Mucosa of descending colon (tissue), 3 donors: ENCODE results near the gene TRHDE. TPM values are rescaled to one million over a fixed set of nuclear protein-coding genes. Genes with fewer than 3 reads are reported as not detected.

Experiments
- ATAC-seq: fragments of 200-7000 bp; cut with Tn5 transposase; one replicate; pipeline ENCODE4 v1.9.1; 2020; ENCODE audit warnings: mild to moderate bottlenecking, moderate library complexity
- DNase-seq, 3 donors: peaks; one replicate each; pipeline ENCODE4 v3.0.0-alpha.2; 2020
- H3K36me3 ChIP-seq: fragments of 200-600 bp; one replicate; pipeline ENCODE4 v1.8.0; 2021; ENCODE audit warnings: low read depth, mild to moderate bottlenecking
- H3K4me1 ChIP-seq: fragments of 200-600 bp; one replicate; pipeline ENCODE4 v1.8.0; 2021; ENCODE audit warnings: low read depth, mild to moderate bottlenecking
- H3K4me3 ChIP-seq: fragments of 200-600 bp; one replicate; pipeline ENCODE4 v1.8.0; 2021; ENCODE audit warnings: mild to moderate bottlenecking
- H3K9me3 ChIP-seq: fragments of 200-600 bp; one replicate; pipeline ENCODE4 v1.8.0; 2021; ENCODE audit warnings: mild to moderate bottlenecking
- intact Hi-C, 2 donors: fragments of 100-400 bp; cut with DNase I in 1 of 2; cut with micrococcal nuclease in 1 of 2; formaldehyde crosslinking; loops; one replicate each; pipeline versions ENCODE4 v1.11.0 to v1.11.1; 2022; cut with DNase I, micrococcal nuclease
- total RNA-seq, 3 donors: library from RNA; stranded (reverse); fragmentation: NEBNext Ultra II Directional in 2 of 3; extraction: Animal tissue kit (Norgen Biotek cat#: 25700) in 2 of 3; gene quantifications; one replicate each; pipeline versions ENCODE4 v1.2.1 to v1.2.4, GENCODE V29; 2021 to 2023
- TF ChIP-seq, protein P1 (sequence below): fragments of 200-600 bp; IDR thresholded peaks from one replicate; pipeline ENCODE4 v1.8.0; 2022; ENCODE audit warnings: antibody characterized with exemption, mild to moderate bottlenecking
- donor health status: DM: no; HTN: no; CAD: no; lungs with moderate emphysema.
- donor health status: DM: no; HTN: no; CAD: no.
- donor health status: DM: no; HTN: yes; CAD: no.

The TRHDE gene
- total RNA-seq, 3 donors from 2014 or later: 4.7 to 11.2 (median 6.2) TPM

DNA sequence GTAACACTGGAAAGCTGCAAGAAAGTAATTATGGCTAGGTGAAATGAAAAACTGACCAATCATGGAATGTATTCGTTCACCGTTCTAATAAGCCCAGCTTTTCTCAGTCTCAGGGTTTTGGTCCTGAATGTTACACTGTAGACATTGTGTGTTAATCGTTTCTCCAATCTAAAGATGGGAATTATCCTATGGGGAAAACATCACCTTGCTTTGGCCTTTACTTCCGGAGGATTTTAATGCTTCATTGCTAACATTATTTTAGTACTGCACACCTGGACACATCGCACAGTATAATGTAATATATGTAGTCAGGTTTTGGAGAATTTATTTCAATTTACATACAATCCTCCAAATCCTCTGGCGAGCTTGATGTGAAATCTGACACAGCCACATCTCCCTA is 1.2 kb upstream of the TRHDE start:
- TF ChIP-seq, protein P1, sequence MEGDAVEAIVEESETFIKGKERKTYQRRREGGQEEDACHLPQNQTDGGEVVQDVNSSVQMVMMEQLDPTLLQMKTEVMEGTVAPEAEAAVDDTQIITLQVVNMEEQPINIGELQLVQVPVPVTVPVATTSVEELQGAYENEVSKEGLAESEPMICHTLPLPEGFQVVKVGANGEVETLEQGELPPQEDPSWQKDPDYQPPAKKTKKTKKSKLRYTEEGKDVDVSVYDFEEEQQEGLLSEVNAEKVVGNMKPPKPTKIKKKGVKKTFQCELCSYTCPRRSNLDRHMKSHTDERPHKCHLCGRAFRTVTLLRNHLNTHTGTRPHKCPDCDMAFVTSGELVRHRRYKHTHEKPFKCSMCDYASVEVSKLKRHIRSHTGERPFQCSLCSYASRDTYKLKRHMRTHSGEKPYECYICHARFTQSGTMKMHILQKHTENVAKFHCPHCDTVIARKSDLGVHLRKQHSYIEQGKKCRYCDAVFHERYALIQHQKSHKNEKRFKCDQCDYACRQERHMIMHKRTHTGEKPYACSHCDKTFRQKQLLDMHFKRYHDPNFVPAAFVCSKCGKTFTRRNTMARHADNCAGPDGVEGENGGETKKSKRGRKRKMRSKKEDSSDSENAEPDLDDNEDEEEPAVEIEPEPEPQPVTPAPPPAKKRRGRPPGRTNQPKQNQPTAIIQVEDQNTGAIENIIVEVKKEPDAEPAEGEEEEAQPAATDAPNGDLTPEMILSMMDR: no peak
- intact Hi-C loops: no loop called here
- DNase-seq (no peak), ATAC-seq (no peak)
- Histone ChIP-seq H3K4me3 (no peak overlapping the region), H3K36me3 (no peaks in the 10 kb centered on the region), H3K9me3 (no peaks in the 10 kb centered on the region), H3K4me1 (no peaks in the 10 kb centered on the region)

DNA sequence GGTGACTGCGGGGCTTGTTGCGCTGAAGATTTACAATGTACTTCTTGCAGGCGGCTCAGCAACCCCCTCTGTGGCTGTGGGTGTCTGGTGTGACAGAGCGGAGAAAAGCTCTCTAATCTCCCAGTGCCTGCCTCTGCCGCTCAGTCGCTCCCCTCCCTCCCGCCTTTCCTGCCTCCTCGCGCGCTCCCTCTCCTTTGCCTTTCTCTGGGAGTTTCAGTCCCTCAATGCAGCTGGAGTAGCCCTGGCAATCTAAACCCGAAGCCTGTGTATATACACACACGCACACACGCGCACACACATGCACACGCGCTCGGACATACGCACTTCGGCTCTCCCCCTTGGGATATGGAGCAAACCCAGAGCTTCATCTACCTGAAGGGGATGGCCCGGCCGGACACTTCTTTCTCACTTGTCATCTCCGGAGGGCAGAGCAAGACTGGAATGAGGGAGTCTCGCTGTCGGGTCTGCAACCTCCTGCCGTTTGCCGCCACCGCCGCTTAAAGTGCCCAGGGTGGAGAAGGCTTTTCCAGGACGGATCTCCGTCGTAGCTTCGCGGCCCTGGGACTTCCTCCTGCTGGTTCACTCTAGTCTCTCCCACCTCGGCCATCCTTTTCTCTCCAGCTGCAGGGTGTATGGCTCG is 599 bp upstream of the TRHDE start:
- peak; percentile 40 for ATAC-seq
- H3K4me1 ChIP-seq: no peaks in the 10 kb centered on the region
- TF ChIP-seq, protein P1: no peak
- no peaks in the 10 kb centered on the region for H3K36me3 ChIP-seq
- H3K9me3 ChIP-seq: no peaks in the 10 kb centered on the region
- H3K4me3 ChIP-seq: no peak overlapping the region
- no peak for DNase-seq
- intact Hi-C loops: no loop called here

DNA sequence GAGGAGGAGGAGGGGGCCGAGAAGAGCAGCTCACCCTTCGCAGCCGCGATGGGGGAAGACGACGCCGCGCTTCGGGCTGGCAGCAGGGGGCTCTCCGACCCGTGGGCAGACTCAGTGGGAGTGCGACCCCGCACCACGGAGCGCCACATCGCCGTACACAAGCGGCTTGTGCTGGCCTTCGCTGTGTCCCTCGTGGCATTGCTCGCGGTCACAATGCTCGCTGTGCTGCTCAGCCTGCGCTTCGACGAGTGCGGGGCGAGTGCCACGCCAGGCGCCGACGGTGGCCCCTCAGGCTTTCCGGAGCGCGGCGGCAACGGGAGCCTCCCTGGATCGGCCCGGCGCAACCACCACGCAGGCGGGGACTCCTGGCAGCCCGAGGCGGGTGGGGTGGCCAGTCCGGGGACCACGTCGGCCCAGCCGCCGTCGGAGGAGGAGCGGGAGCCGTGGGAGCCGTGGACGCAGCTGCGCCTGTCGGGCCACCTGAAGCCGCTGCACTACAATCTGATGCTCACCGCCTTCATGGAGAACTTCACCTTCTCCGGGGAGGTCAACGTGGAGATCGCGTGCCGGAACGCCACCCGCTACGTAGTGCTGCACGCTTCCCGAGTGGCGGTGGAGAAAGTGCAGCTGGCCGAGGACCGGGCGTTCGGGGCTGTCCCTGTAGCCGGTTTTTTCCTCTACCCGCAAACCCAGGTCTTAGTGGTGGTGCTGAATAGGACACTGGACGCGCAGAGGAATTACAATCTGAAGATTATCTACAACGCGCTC is 745 bp downstream of the TRHDE start:
- DNase-seq (peak in 1 of 3 donors; percentile 24), ATAC-seq (peak; percentile 14)
- H3K9me3 ChIP-seq: no peaks in the 10 kb centered on the region
- intact Hi-C loops: no loop called here
- H3K4me3 ChIP-seq: no peak overlapping the region
- H3K36me3 ChIP-seq: no peaks in the 10 kb centered on the region
- H3K4me1 ChIP-seq: no peaks in the 10 kb centered on the region
- TF ChIP-seq, protein P1: no peak

DNA sequence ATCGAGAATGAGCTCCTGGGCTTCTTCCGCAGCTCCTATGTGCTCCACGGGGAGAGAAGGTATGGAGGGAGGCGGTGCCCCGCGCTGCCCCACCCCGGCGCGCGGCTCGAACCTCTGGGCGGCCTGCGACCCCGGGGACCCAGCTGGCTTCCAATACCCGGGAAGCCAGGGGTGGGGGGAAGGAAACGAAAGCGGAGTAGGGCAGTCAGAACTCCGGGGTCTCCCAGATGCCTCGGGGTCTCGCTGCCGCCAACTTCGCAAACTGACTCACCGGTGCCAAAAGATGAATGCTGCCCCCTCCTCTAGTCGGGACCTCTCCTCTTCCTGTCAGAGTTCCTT is 1.3 kb downstream of the TRHDE start:
- intact Hi-C loops: no loop called here
- TF ChIP-seq, protein P1: no peak
- no peaks in the 10 kb centered on the region for H3K36me3 ChIP-seq
- ATAC-seq (no peak), DNase-seq (no peak)
- H3K9me3 ChIP-seq: no peaks in the 10 kb centered on the region
- H3K4me3 ChIP-seq: no peak overlapping the region
- no peaks in the 10 kb centered on the region for H3K4me1 ChIP-seq

DNA sequence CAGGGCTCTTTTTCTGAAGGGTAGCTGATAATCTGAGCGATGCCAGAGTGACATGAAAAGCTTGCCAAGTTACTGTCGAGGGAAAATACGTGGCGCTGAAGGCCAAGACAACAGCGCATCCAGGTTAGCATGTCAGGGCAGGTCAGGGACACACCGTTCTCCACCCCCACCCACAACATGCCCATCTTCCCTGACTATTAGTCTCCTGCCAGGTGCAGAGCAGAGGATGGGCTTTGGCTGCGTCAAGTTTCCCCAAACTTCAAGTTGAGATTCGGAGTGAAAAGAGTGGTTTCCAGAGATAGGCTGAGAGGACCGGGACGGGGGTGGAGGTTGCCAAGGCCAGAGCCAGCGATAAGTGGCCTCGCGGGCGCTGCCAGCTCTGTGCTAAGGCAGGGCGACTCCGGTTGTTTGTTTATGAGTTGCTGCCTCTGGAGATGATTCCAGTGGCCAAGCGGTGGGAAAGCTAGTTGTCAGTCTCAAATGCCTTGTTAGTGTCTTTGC is 1.7 kb downstream of the TRHDE start:
- DNase-seq: no peak
- Histone ChIP-seq H3K4me3 (no peak overlapping the region), H3K4me1 (no peaks in the 10 kb centered on the region), H3K9me3 (no peaks in the 10 kb centered on the region), H3K36me3 (no peaks in the 10 kb centered on the region)
- no peak for ATAC-seq
- intact Hi-C loops: no loop called here
- TF ChIP-seq, protein P1: no peak
